ENCODE measurements around the gene USP20. TPM values are rescaled to one million over a fixed set of nuclear protein-coding genes. Genes with fewer than 3 reads are reported as not detected.
A peak's percentile ranks its signal among the peaks of the same experiment; 100 is the strongest.

Gene USP20
- total RNA-seq, 1 donor from 2014 or later = 15.7 TPM

DNA sequence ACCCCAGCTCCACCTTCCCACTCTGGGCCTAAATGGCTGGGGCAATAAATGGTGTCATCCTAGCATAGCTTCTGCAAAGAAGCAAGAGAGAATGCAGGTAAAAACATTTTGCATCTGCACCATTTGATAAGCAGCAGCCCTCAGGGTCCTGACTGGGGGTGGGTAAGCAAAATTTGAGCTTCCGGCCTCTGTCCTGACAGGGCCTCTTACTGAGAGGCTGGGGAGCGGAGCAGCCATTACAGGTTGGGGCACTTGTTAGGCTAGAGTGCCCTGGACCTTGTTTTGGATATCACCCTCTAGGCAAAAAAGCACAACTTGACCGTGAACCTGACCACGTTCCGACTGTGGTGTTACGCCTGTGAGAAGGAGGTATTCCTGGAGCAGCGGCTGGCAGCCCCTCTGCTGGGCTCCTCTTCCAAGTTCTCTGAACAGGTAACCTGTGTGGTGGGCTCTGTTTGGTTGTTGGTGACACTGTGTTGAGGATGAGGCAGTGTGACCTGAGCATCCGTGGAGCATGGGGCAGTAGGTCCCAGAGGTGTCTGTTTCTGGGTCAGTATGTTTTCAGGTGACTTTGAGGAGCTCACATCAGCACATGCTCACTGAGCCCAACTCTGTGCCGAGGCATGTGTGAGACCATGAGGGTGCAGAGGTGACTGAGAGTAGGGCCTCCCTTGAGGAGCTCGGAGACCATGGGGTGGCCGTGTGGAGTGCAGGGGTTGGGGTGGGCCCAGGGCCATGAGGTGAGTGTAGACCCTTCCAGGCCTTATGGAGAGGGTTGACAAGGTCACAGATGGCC, 23.1 kb downstream of the USP20 start:
- Histone ChIP-seq H3K4me3 (ENCODE audit: low read depth, low read length) (no peak overlapping the region), H3K27me3 (ENCODE audit: control insufficient read depth, insufficient read depth, low read length) (no peaks in the 10 kb centered on the region), H3K36me3 (ENCODE audit: control insufficient read depth, insufficient read depth, low read length) (peaks cover 3% of the 10 kb centered on the region)
- TF ChIP-seq, protein P1, sequence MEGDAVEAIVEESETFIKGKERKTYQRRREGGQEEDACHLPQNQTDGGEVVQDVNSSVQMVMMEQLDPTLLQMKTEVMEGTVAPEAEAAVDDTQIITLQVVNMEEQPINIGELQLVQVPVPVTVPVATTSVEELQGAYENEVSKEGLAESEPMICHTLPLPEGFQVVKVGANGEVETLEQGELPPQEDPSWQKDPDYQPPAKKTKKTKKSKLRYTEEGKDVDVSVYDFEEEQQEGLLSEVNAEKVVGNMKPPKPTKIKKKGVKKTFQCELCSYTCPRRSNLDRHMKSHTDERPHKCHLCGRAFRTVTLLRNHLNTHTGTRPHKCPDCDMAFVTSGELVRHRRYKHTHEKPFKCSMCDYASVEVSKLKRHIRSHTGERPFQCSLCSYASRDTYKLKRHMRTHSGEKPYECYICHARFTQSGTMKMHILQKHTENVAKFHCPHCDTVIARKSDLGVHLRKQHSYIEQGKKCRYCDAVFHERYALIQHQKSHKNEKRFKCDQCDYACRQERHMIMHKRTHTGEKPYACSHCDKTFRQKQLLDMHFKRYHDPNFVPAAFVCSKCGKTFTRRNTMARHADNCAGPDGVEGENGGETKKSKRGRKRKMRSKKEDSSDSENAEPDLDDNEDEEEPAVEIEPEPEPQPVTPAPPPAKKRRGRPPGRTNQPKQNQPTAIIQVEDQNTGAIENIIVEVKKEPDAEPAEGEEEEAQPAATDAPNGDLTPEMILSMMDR (IDR thresholded peaks at IDR 0.05; ENCODE audit: insufficient read depth, low read length, poor library complexity, severe bottlenecking) = no peak
- DNase-seq (ENCODE audit: low read depth) = no peak

- Histone ChIP-seq H3K36me3 (ENCODE audit: control insufficient read depth, insufficient read depth, low read length) (peaks cover 2% of the 10 kb centered on the region), H3K27me3 (ENCODE audit: control insufficient read depth, insufficient read depth, low read length) (no peaks in the 10 kb centered on the region), H3K4me3 (ENCODE audit: low read depth, low read length) (no peak overlapping the region)
- TF ChIP-seq, protein P1 (IDR thresholded peaks at IDR 0.05; ENCODE audit: insufficient read depth, low read length, poor library complexity, severe bottlenecking) = no peak
- DNase-seq (ENCODE audit: low read depth) = no peak
These were observed 25.6 kb downstream of the USP20 start for GRCh38 chr9:129860653-129861446.

DNA sequence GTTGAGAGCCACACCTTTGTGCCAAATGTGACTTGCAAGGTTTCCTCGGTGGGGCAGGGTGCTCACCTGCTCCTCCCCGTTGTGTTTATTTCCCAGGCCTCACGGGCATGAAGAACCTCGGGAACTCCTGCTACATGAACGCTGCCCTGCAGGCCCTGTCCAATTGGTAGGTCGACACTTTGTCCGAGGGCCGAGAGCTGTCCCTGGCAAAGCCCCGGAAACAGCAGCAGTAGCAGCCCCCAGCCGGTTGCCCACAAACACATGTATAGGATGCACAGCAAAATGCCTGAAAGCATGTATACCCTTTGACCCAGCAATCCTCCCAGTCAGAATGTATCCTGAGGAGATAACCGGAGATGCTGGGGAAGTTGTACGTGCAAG, 26.2 kb downstream of the USP20 start:
- DNase-seq (ENCODE audit: low read depth) = no peak
- Histone ChIP-seq H3K4me3 (ENCODE audit: low read depth, low read length) (no peak overlapping the region), H3K36me3 (ENCODE audit: control insufficient read depth, insufficient read depth, low read length) (peaks cover 2% of the 10 kb centered on the region), H3K27me3 (ENCODE audit: control insufficient read depth, insufficient read depth, low read length) (no peaks in the 10 kb centered on the region)
- TF ChIP-seq, protein P1 (IDR thresholded peaks at IDR 0.05; ENCODE audit: insufficient read depth, low read length, poor library complexity, severe bottlenecking) = no peak

DNA sequence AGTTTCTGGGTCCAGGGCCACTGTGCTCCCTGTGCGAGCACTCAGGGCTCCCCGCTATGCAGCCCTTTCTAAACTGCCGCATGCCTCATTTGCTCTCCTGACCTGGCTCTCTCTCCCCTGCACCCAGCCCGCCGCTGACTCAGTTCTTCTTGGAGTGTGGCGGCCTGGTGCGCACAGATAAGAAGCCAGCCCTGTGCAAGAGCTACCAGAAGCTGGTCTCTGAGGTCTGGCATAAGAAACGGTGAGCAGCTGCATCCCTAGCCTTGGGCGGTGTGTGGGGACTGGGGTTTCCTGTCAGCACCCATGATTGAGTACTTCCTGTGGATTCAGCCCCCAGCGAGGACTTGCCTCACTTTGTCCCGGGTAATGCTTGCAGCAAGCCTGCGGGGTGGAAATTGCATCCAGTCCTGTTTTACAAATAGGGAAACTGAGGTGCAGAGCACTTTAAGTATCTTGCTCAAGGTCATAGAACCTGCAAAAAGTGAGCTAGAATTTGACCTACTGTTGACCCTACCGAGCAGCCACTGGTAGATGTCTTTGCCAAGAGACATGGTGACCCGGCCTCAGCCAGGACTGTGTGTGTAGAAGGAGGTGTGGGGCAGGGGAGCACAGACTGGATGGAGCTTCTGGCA, 27.9 kb downstream of the USP20 start:
- Histone ChIP-seq H3K4me3 (ENCODE audit: low read depth, low read length) (no peak overlapping the region), H3K36me3 (ENCODE audit: control insufficient read depth, insufficient read depth, low read length) (peaks cover 1% of the 10 kb centered on the region), H3K27me3 (ENCODE audit: control insufficient read depth, insufficient read depth, low read length) (no peaks in the 10 kb centered on the region)
- DNase-seq (ENCODE audit: low read depth) = peak; percentile 31
- TF ChIP-seq, protein P1 (IDR thresholded peaks at IDR 0.05; ENCODE audit: insufficient read depth, low read length, poor library complexity, severe bottlenecking) = no peak

GRCh38 chr9:129864991-129865647, 29.9 kb downstream of the USP20 start:
- no peaks in the 10 kb centered on the region for H3K27me3 ChIP-seq (ENCODE audit: control insufficient read depth, insufficient read depth, low read length)
- peaks cover 3% of the 10 kb centered on the region for H3K36me3 ChIP-seq (ENCODE audit: control insufficient read depth, insufficient read depth, low read length)
- TF ChIP-seq, protein P1 (IDR thresholded peaks at IDR 0.05; ENCODE audit: insufficient read depth, low read length, poor library complexity, severe bottlenecking) = no peak
- DNase-seq (ENCODE audit: low read depth) = no peak
- H3K4me3 ChIP-seq (ENCODE audit: low read depth, low read length) = no peak overlapping the region

All from kidney epithelial cell (primary cell).